Lung (tissue), 12 donors: ENCODE data around the gene CAMKK2. TPM values are rescaled to one million over a fixed set of nuclear protein-coding genes. Genes with fewer than 3 reads are reported as not detected.
"Not testable (repeated sequence)": the region's sequence is repeated elsewhere in the genome, so short reads cannot be mapped to it uniquely, and the experiment has no call there.

Source experiments
- ATAC-seq: fragments of 200-7000 bp; cut with Tn5 transposase; one replicate; pipeline ENCODE4 v1.9.1; 2020; ENCODE audit warnings: moderate number of reproducible peaks; ENCODE audit not compliant: insufficient read depth, low FRiP score
- DNase-seq, 3 donors: peaks; one replicate each; pipeline ENCODE4 v3.0.0-alpha.2; 2013 to 2017
- H3K27ac ChIP-seq, 2 donors: one replicate each; pipeline ENCODE4 v1.5.1; 2013; ENCODE audit warnings: mild to moderate bottlenecking in 2 of 2, moderate library complexity in 2 of 2, control low read depth in 1 of 2, inconsistent platforms in 1 of 2, low read depth in 1 of 2, low read length in 1 of 2
- H3K27me3 ChIP-seq, 3 donors: one replicate each; pipeline ENCODE4 v1.5.1; 2013; ENCODE audit warnings: low read length in 2 of 3; ENCODE audit not compliant: control insufficient read depth in 3 of 3, insufficient read depth in 3 of 3
- H3K36me3 ChIP-seq, 4 donors: one replicate each; pipeline ENCODE4 v1.5.1; 2013; ENCODE audit warnings: low read length in 4 of 4, mild to moderate bottlenecking in 1 of 4, moderate library complexity in 1 of 4; ENCODE audit not compliant: control insufficient read depth in 4 of 4, insufficient read depth in 4 of 4
- H3K4me1 ChIP-seq, 5 donors: one replicate each; pipeline ENCODE4 v1.5.1; 2013; ENCODE audit warnings: low read length in 5 of 5, mild to moderate bottlenecking in 2 of 5, moderate library complexity in 1 of 5; ENCODE audit not compliant: control insufficient read depth in 5 of 5, insufficient read depth in 5 of 5
- H3K4me3 ChIP-seq: one replicate; pipeline ENCODE4 v1.5.1; 2013; ENCODE audit warnings: mild to moderate bottlenecking, control low read depth, moderate library complexity
- H3K9ac ChIP-seq, 2 donors: one replicate each; pipeline ENCODE4 v1.5.1; 2013; ENCODE audit warnings: low read length in 2 of 2, control low read depth in 1 of 2; ENCODE audit not compliant: insufficient read depth in 1 of 2
- H3K9me3 ChIP-seq, 4 donors: one replicate each; pipeline ENCODE4 v1.5.1; 2013; ENCODE audit warnings: low read length in 3 of 4, mild to moderate bottlenecking in 1 of 4, moderate library complexity in 1 of 4; ENCODE audit not compliant: control insufficient read depth in 4 of 4, insufficient read depth in 3 of 4
- WGBS, 2 donors: extraction: QIAGEN DNeasy Blood & Tissue Kit; methylation state at CpG; one replicate each; pipeline ENCODE4 v1.1.7; 2013; 5-methylcytosine and 5-hydroxymethylcytosine counted together
- polyA plus RNA-seq, 2 donors: library from polyadenylated mRNA; stranded (reverse); fragments of 200-250 nt; gene quantifications; one replicate each; pipeline ENCODE4 v1.2.1, GENCODE V29; 2013
- total RNA-seq, 2 donors: library from RNA; depleted of rRNA in 1 of 2; stranded (reverse); fragments of >200 nt in 1 of 2; gene quantifications; one replicate each; pipeline ENCODE4 v1.2.1, GENCODE V29; 2014 to 2021
- TF ChIP-seq, protein P1 (sequence below): IDR thresholded peaks from 2 replicates; pipeline ENCODE4 v1.5.1; 2012; ENCODE audit warnings: mild to moderate bottlenecking; ENCODE audit errors: control extremely low read depth, extremely low read depth
- donor health status: control.
- donor health status: control.
- donor health status: Bipolar disorder and iron deficiency.
- donor health status: healthy.
- donor health status: DM: yes; HTN: yes; CAD: no.

CAMKK2 gene
- total and polyA plus RNA-seq, 4 donors: 12.0 to 46.3 (median 36.0) TPM

DNA sequence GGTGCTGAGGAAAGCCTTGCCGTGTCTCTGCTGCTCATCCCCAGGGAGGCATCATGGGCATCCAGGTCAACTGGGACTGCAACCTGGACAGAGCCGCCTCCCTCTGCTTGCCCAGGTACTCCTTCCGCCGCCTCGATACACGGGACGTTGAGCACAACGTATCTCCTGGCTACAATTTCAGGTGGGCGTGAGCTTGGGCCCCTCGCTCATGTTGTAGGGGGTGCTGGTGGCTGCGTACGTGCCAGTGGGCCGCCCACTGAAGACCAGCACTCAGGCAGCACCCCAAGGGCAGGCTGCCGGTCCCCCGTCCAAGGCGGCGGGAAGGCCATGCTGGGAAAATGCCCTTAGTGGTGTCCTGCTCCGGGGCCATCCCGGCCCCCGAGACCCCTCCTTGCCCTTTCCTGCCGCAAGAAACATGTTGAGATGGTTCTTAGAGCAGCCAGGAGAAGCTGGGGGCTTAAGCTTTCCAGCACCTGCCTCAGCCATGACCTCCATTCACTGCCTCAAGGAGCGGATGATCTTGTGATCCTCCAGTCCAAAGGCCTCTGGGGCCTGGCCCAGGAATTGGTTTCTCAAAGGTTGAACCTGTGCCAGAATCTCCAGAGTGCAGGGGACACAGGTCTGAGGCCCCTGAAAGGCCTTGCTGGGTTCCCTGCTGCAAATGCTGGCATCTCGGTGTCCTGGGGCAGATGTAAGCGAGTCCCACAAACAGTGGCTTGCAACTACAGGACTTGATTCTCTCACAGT, 67.4 kb downstream of the CAMKK2 start:
- TF ChIP-seq, protein P1, sequence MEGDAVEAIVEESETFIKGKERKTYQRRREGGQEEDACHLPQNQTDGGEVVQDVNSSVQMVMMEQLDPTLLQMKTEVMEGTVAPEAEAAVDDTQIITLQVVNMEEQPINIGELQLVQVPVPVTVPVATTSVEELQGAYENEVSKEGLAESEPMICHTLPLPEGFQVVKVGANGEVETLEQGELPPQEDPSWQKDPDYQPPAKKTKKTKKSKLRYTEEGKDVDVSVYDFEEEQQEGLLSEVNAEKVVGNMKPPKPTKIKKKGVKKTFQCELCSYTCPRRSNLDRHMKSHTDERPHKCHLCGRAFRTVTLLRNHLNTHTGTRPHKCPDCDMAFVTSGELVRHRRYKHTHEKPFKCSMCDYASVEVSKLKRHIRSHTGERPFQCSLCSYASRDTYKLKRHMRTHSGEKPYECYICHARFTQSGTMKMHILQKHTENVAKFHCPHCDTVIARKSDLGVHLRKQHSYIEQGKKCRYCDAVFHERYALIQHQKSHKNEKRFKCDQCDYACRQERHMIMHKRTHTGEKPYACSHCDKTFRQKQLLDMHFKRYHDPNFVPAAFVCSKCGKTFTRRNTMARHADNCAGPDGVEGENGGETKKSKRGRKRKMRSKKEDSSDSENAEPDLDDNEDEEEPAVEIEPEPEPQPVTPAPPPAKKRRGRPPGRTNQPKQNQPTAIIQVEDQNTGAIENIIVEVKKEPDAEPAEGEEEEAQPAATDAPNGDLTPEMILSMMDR: no peak
- DNase-seq (no peak), ATAC-seq (no peak)
- Histone ChIP-seq H3K9me3 (no peaks in the 10 kb centered on the region), H3K27ac (no peak overlapping the region), H3K27me3 (no peaks in the 10 kb centered on the region), H3K9ac (no peak overlapping the region), H3K4me1 (no peaks in the 10 kb centered on the region), H3K36me3 (peaks cover 0 to 35% (median 1%) of the 10 kb centered on the region in 4 donors), H3K4me3 (no peak overlapping the region)
- WGBS, 2 donors: 95 to 97% methylated on average over 24 of the region's 24 CpGs

GRCh38 chr12:121227294-121227693, 69.2 kb downstream of the CAMKK2 start:
- no peak overlapping the region for H3K4me3 ChIP-seq
- peaks cover 0 to 29% (median 9%) of the 10 kb centered on the region in 4 donors for H3K36me3 ChIP-seq
- no peaks in the 10 kb centered on the region for H3K9me3 ChIP-seq
- H3K9ac ChIP-seq: no peak overlapping the region
- DNase-seq (peak; percentile 63 to 75 (median 75)), ATAC-seq (no peak)
- peak overlapping the region in 1 of 2 donors; percentile 68 for H3K27ac ChIP-seq
- WGBS, 2 donors: 66 to 93% methylated on average over 9 of the region's 9 CpGs
- TF ChIP-seq, protein P1: no peak
- H3K4me1 ChIP-seq: no peaks in the 10 kb centered on the region
- H3K27me3 ChIP-seq: no peaks in the 10 kb centered on the region

DNA sequence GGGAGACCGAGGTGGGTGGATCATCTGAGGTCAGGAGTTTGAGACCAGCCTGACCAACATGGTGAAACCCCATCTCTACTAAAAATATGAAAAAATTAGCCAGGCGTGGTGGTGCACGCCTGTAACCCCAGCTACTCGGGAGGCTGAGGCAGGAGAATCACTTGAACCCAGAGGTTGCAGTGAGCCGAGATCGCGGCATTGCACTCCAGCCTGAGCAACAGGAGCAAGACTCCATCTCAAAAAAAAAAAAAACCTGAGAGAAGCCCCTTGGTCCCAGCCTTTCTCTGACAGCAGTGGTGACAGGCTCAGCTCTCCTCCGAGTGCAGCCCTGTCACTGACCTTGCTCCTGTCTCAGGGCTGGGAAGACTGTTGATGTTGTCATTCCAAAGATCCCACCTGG, 69.6 kb downstream of the CAMKK2 start:
- 93 to 96% methylated on average over 8 of the region's 8 CpGs for WGBS, 2 donors

GRCh38 chr12:121226399-121226798, 70.1 kb downstream of the CAMKK2 start:
- Histone ChIP-seq H3K27ac (no peak overlapping the region), H3K9ac (no peak overlapping the region), H3K4me3 (no peak overlapping the region), H3K4me1 (no peaks in the 10 kb centered on the region), H3K27me3 (no peaks in the 10 kb centered on the region), H3K36me3 (peaks cover 0 to 30% (median 9%) of the 10 kb centered on the region in 4 donors), H3K9me3 (no peaks in the 10 kb centered on the region)
- no peak for DNase-seq
- no peak for ATAC-seq
- TF ChIP-seq, protein P1: no peak
- WGBS, 2 donors: 80 to 87% methylated on average over 8 of the region's 8 CpGs

More for the DNA sequence above, 69.6 kb downstream of the CAMKK2 start:
- H3K9ac ChIP-seq, H3K4me3 ChIP-seq, ATAC-seq, H3K4me1 ChIP-seq, DNase-seq, H3K9me3 ChIP-seq, H3K27me3 ChIP-seq: not testable (repeated sequence)
- Histone ChIP-seq H3K27ac (peak overlapping the region in 1 of 2 donors; percentile 68), H3K36me3 (peaks cover 0 to 28% (median 9%) of the 10 kb centered on the region in 4 donors)
